NCI-H1694 (cell line): ENCODE data around the gene PODN.

ENCODE experiments used
- DNase-seq: peaks from one replicate; lab custom pipeline; 2025; lab: John Stamatoyannopoulos, UW

Gene PODN, protein sequence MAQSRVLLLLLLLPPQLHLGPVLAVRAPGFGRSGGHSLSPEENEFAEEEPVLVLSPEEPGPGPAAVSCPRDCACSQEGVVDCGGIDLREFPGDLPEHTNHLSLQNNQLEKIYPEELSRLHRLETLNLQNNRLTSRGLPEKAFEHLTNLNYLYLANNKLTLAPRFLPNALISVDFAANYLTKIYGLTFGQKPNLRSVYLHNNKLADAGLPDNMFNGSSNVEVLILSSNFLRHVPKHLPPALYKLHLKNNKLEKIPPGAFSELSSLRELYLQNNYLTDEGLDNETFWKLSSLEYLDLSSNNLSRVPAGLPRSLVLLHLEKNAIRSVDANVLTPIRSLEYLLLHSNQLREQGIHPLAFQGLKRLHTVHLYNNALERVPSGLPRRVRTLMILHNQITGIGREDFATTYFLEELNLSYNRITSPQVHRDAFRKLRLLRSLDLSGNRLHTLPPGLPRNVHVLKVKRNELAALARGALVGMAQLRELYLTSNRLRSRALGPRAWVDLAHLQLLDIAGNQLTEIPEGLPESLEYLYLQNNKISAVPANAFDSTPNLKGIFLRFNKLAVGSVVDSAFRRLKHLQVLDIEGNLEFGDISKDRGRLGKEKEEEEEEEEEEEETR

DNA sequence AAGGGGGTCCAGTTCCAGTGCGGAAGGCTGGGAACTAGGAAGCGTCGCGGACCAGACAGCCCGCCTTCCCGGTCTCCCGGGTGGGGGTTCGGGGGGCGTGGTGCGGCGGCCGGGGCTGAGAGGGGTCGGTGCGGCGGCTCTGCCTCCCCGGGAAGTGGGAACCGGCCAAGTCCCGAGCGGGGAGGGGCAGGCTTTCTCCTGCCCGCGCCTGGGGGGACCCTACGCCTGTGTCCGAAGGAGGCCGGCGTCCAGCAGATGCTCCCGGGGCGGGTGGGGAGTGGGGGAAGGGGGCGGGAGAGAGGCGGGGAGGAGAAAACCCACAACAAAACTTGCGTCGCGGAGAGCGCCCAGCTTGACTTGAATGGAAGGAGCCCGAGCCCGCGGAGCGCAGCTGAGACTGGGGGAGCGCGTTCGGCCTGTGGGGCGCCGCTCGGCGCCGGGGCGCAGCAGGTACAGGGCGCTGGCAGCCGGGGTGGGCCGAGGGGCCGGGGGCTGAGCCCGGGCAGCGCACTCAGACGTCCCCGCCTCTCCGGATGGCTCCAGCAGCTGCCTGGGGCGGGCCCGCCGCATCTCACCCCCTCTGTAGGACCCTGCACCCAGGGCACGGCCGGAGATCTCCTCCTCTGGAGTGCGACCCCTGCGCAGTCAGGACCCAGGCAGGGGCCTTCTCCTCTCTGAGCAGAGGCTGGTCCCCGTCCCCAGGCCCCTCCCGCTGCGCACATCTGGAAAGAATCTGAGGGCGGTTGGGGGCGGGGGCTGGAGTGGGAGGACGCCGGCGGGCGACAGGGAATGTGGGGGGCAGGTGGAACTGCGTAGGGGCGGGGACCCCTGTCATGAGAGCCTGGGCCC, at the start of gene PODN:
Gene PODN (plus strand): TSS at position 355 of the 849 bp plus-strand sequence. CDS start 7,643 bp downstream, outside the sequence.
- DNase-seq: no peak

GRCh38 chr1:53014791-53015507, 47.1 kb upstream of the PODN start:
- DNase-seq: peak; percentile 76

- no peak for DNase-seq
These were observed 46.5 kb upstream of the PODN start for GRCh38 chr1:53015508-53015860.

- no peak for DNase-seq
These were observed 45.3 kb upstream of the PODN start for GRCh38 chr1:53016705-53017104.

DNA sequence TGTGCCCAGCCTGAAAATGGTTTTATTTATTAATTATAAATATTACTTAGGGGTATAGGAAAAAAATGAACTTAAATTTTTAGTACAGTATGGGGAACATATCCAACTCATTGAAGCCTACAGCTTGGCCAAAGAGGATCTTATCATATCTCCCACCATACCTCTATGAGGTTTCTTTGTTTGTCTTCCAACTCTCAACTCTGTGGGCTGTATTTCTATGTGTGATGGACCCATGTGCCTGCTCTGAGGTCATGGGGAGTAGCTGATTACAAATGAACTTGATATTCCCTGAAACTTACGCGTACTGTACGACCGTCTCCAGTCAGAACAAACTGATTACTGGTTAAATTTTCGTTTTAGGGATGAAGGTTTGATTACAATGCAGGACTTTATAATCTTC, 41.4 kb upstream of the PODN start:
- DNase-seq: no peak

DNA sequence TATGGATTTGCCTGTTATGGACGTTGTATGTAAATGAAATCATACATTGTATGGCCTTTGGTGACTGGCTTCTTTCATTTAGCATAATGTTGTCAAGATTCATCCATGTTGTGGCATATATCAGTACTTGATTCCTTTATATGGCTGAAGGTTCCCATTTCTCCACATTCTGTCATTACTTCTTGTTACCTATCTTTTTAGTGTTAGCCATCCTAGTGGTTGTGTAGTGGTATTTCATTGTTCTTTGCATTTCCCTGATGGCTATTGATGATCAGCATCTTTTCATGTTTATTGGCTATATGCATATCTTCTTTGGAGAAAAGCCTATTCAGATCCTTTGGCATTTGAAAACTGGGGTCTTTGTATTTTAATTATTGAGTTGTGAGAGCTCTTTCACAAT, 39.8 kb upstream of the PODN start:
- DNase-seq: no peak

DNA sequence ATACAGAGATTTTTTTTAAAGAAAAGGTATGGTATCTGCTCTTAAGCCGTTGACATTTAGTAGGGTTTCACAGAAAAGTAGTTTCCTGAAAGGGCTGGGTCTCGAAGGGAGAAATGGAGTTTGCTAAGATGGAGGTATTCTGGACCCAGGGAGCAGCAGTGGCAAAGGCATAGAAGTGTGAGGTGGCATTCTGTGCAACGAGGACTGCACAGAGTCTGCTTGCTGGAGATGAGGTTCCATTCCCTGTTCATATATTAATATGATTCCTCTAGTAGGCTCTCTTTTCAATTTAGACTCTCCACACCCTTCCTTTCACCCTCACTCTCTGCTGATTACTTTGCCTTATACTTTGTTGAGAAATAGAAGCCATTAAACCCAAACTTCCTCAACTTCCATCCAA, 38.5 kb upstream of the PODN start:
- DNase-seq: no peak

- no peak for DNase-seq
These were observed 37.9 kb upstream of the PODN start for GRCh38 chr1:53024117-53024516.

GRCh38 chr1:53025034-53025768, 36.8 kb upstream of the PODN start:
- DNase-seq: no peak

DNA sequence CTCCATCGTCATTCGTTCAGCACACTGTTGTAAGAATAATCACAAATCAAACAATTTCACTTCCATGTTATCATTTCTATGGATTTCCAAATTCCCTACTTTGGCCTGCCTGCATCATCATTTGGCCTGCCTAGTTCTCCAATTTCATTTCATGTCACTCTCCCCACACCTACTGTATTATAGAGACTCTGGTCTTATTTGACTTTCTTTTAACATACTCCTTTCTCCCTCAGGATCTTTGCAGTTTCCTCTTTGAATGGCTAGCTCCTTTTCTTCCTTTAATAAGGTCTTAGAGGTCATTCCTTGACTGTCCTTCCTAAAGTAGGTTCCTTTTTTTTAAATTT, 36.3 kb upstream of the PODN start:
- DNase-seq: no peak

DNA sequence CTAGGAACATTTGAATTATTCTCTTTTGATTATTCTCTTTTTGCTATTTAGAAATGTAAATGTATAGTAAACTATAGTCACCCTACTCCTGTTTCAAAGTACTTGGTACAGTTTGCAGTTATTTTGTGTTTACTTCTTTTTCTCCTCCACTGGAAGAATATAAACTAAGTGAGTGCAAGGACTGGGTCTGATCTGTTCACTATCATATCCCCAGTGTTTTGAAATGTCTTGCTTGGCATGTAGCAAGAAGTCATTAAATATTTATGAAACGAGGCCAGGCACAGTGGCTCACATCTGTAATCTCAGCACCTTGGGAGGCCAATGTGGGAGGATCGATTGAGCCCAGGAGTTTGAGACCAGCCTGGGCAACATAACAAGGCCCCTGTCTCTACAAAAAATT, 35.8 kb upstream of the PODN start:
- DNase-seq: no peak

DNA sequence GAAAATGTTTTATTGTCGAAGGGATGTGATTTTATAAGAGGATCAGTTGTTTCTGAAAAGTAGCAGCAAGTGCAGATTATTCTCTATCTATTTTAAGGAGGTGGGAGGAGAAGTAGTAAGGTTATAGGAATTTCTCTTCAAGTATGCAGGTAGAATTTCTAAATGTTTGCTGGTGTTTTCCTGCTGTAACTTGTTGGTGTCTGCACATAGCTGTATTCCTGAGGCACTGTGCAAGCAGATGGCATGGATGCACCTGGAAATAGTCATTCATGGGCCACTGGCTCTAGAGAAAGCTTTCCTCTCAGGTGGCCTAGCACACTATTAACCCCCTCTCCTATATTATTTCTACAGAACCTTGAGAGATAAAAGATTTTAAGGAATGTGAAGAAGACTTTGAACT, 30.3 kb upstream of the PODN start:
- DNase-seq: no peak

DNA sequence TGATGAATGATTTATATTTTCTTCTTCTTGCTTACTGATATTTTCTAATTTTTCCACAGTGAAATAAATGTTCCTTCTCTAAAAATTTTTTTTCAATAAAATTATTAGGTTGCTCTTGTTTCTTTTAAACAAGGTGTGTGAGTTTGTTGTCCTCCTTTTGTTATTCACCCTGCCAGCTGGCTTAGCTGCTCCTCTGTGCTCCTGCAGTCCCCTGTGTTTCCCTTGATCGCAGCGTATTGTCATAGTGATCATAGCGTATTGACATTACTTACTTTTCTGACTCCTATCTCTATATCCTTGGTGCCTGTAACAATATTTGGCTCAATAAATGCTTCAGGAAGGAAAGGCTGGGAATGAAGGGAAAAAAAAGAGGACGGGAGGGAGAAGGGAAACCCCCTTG, 24.9 kb upstream of the PODN start:
- DNase-seq: no peak

DNA sequence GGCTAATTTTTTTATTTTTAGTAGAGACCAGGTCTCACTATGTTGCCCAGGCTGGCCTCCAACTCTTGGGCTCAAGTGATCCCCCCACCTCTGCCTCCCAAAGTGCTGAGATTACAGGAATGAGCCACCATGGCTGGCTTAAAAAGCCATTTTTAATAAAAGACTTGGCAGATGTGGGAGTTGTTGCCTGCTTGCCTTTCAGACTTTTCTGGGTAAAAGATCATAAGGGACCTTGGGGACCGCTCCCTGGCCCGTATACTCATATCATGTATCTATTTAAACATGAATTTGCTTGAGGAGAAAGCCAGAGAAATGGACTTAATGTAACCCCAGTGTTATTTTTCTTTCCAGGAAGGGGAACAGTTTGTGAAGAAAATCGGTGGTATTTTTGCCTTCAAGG, 23.4 kb upstream of the PODN start:
- no peak for DNase-seq

GRCh38 chr1:53043271-53043670, 18.7 kb upstream of the PODN start:
- DNase-seq: no peak

DNA sequence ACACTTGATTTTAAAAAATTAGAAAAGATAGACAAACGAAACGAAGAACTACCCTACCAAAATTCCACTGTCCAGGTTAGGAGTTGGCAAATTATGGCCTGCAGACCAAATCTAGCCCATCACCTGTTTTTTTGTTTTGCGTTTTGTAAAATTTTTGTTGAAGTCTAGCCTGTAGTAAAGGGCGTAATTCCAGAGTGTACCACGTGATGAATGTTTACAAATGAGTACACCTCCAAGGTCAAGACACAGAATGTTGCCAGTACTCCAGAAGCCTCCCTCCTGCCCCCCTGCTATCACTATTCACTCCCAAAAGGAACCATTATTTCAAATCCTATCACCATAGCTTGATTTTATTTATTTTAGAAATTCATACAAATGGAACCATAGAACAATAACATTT, 17.1 kb upstream of the PODN start:
- DNase-seq: no peak

DNA sequence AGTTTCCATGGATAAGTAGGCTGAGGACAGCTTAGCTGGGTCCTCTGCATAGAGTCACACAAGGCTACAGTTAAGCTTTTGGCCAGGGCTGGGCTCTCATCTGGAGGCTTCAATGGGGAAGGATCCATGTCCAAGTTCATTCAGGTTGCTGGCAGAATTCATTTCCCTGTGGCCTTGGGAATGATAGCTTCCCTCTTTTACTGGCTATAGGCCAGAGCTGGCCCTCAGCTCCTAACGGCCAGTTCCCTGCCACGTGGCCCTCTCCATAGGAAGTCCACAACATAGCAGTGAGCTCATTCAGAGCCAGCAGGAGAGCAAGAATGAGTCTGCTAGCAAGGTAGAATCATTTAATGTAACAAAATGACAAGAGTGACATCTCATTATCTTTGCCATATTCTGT, 15.1 kb upstream of the PODN start:
- DNase-seq: no peak

DNA sequence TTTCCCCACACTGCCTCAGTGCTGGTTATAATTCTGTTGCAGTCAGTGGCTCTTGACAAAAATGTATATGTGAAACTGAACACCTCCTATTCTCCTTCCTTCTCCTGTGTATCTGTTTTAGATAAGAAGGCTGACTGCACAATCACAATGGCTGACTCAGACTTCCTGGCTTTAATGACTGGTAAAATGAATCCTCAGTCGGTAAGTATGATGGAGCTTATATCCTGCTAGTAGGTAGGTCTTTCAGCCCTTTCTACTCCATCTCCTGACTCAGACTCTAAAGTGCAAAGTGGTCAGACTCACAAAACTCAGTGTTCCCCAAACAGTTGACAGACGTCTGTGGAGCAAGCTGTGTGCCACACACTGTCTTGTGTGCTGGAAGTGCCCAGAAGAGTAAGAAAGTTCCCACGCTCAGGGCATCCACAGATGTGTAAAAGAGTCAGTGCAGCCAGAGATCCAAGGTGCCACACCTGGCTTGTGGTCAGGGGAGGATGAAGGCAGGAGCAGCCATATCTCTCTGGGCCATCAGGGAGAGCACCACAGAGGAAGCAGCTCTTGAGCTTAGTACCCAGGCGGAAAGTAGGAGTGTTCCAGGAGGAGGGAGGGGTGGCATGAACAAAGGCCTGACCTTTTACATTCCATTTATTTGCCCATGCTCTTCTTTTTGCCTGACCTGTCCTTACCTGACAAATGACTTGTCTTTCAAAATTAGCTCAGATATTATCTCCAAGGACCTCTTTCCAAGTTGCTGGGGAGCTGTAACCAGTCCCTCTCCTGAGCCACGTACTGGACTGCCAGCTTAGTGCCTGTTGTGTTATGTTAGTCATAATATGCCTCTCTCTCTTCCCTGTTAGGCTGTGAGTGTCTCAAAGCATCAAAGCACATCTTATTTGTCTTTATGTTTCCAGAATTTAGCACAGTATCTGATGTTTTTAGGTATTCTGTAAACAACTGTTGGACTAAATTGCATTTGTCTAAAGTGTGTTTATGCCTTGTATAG, 14.0 kb upstream of the PODN start:
- DNase-seq: no peak

DNA sequence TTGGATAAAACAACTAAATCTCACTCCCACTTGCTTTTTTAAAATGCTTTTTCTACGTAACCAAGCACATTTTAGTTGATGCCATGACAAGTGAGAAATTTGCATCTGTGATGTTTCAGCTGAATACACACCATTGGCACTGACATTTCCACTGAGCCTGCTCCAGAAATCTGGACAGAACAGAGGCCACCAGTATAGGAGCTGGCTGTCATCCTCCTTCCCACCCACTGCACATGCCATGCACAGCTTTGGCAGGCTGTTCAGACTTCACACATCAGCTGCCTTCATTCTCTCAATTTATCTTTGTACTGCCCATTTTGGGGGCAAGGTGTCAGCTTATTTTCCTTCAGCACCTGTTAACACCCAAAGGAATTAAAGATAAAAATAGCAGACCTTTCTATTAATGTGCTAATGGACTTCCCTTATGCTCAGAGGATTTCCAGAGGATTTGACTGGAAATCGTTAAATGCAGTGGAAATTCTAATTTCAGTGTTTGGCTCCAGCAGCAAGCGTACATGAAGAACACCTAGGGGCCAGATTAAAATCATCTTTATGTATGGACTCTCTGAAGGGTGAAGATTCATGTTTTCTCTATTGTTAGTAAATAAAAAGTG, 12.9 kb upstream of the PODN start:
- peak; percentile 59 for DNase-seq

GRCh38 chr1:53049574-53049967, 12.4 kb upstream of the PODN start:
- DNase-seq: no peak
